HG03520 (cell line): Measurements from ENCODE around the gene MRPL54.

Experiments used
- ATAC-seq: cut with Tn5 transposase; IDR thresholded peaks from one replicate; pipeline ENCODE4 v1.9.1; 2021; ENCODE audit warnings: mild to moderate bottlenecking, moderate library complexity; ENCODE audit not compliant: unreplicated experiment

Gene MRPL54

GRCh38 chr19:3768748-3769099, 6.2 kb downstream of the MRPL54 start:
- no peak for ATAC-seq

DNA sequence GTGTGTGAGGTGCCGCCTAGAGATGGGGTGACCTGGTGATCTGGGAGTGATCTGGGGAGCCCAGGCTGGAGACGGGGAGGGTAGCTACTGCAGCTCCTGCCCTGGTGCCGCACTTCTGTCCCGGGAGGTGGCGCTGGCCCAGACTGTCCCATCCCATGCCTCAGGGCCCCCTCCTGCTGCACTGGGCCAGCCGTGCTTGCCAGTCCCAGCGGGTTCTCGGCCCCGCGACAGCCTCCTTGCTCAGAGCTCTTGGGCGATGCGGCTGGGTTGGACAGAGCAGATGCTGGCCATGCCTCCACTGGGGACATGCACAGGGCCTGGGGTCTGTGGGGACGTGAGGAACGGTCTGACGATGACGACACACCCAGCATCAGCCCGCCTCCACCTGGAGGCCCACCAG, 7.0 kb downstream of the MRPL54 start:
- no peak for ATAC-seq

DNA sequence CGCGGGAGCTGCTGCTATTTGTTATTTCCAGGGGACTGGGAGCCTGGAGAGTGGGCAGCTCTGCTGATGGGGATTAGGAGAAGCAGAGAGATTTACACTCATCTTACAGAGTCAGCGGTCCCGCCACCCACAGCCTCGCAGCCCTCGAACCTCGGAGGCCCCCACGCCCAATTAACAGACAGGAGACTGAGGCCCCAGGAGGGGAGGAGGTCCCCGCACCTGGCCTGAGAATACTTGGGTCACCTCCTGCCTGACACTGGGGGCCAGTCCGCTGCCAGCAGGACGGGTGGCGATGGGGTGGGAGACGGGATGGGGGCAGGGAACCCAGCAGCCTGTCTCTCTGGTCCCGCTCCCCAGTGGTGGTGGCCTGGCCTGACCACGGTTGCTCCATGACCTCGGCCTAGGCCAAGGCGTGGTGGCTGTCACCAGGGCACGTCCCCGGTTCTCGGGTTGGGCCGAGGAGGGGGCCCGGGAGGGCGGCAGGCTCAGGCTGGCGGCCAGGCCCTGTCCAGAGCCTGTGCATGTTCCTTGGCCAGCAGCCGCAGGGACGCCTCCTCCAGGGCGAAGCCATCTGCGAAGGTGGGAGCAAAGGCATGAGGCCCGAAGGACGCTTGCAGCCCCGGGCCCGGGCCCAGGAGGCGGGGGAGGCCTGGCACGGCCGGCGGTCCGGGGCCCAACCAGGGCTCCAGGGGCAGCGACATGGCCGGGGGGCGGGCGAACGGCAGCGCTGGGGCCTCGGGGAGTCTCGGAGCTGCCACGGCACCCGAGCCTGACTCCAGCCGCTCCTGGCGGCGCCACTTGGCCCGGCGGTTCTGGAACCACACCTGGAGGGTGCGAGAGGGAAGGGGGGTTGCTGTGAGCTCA, 7.9 kb downstream of the MRPL54 start:
- no peak for ATAC-seq

GRCh38 chr19:3771000-3771905, 8.8 kb downstream of the MRPL54 start:
- no peak for ATAC-seq

DNA sequence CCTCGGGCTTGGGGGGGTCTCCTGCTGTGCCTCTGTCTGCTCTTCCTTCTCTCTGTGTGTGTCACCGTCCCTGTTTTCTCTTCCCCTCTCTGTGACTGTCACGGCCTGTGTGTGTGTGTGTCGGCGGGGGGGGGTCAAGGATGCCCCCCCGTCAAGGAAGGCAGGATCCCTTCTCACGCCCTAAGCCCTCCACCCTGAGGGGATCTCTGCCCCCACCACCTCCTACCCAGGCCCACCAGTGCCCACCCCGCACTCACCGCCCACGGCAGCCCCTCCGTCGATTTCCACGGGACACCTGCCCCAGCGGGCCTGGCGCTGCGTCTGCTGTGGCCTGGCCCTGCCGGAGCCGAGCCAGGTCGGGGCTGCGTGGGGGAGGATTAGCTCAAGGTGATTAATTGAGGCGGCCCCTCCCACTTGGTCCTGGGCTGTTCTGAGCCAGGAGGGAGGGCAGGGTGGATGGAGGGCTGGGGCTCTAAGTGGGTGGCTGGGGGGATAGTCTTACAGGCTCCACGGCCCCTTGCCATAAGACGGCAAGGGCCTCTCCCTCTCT, 9.5 kb downstream of the MRPL54 start, which contains the start of gene RAX2:
TSS of gene RAX2 (minus strand) at position 323 of the 550 bp plus-strand sequence. CDS start 486 bp downstream, outside the sequence.
- no peak for ATAC-seq

- ATAC-seq, result no peak
These were observed 11.5 kb downstream of the MRPL54 start for GRCh38 chr19:3773814-3774515.

DNA sequence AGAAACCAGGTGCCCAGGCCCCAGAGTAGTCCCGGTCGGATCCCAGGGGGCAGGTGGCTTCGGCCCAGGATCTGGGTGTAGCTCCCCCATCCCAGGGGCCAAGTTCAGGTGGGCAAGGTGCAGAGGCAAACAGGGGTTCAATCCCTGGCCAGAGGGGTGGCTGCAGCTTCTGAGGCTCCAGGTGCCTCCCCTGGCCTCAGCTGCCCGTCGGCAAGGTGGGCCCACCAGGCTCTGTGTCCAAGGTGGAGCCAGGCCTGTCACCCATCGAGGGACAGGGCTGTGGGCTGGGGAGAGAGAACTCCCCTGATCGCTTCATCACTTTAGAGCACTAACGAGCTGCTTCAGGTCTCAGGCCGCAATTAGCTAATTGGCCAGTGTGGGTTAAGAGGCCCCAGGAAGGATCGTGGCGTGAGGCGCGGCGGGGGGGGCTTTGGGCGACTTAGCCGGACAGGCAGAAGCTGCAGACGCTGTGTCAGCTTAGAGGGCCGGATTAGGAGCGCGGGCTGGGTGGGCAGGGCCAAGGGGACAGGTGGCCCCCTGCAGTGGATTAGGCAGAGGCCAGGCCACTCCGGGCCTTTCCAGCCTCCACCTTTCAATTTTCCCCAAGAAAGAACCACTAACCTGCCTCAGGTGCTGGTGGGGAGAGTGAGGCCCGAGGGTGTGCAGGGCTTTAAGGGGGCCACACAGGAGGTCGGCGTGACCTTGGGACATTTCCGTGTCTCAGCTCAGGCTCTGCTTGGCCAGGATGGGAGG, 12.3 kb downstream of the MRPL54 start:
- no peak for ATAC-seq

- no peak for ATAC-seq
These were observed 12.9 kb downstream of the MRPL54 start for GRCh38 chr19:3775374-3775711.

- ATAC-seq, result no peak
These were observed 13.3 kb downstream of the MRPL54 start for GRCh38 chr19:3775831-3776230.

GRCh38 chr19:3776479-3777040, 14.1 kb downstream of the MRPL54 start:
- ATAC-seq, result no peak

DNA sequence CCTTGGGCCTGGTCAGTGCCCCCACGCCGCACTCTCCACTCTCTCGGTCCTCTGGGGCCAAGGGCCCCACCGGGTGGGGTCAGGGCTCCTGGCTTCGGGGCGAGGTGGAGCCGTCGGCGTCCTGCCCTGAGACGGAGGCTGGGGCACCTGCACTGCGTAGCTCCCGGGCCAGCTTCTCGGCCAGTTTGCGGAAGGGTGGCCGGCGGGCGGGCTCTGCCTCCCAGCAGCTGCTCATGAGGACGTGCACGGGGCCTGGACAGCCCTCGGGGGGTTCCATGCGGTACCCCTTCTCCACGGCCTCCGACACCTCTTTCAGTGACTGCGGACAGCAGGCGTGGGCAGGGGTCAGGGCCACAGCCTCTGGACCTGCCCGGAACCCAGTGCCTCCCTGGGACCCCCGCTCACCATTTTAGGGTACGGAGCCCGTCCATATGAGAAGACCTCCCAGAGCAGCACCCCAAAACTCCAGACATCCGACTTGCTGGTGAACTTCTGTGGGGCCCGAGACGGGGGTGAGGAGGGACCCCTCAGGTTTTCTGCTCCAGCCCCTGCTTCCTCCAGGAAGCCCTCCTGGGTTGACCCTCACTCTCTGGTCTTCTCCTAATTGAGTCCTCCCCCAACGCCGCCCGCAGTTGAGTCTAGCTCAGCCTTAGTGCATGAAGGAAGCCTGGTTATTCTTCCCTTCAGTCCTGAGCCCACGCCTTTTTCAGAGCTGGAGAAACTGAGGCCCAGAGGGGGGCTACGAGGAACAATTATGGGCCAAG, 15.8 kb downstream of the MRPL54 start:
- no peak for ATAC-seq

DNA sequence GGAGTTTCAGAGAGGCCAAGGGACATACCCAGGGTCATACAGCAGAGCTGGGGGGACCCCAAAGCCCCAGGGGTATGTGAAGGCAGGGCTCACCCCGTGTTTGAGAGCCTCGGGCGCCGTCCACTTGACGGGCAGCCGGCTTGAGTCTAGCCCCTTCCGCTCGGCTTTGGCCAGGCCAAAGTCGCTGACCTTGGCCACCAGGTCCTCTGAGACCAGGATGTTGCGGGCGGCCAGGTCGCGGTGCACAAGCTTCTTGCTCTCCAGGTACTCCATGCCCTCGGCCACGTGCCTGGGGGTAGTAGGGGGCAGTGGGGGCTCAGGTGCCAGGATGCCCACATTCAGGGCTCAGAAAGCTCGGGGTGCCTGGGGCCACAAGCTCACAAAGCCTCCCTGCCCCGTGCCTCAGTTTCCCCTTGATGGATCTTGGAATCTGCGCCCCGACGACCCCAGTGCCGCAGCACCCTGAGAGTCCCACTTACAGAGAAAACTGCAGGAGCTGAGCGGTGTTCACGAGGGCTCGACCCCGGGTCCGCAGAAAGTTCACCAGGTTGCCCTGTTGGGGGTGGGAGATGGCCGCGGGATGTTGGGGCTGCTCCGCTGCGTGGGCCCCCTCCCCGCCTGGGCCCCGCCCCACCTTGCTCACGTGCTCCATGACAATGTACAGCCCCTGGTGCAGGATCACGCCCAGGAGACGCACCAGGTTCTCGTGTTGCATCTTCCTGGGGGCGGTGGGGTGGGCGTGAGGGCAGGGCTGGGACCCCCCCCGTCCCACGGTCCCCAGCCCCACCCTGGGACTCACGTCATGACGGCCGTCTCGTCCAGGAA, 16.6 kb downstream of the MRPL54 start:
- no peak for ATAC-seq

- no peak for ATAC-seq
These were observed 18.4 kb downstream of the MRPL54 start for GRCh38 chr19:3780786-3781304.

- no peak for ATAC-seq
These were observed 19.1 kb downstream of the MRPL54 start for GRCh38 chr19:3781603-3782002.

DNA sequence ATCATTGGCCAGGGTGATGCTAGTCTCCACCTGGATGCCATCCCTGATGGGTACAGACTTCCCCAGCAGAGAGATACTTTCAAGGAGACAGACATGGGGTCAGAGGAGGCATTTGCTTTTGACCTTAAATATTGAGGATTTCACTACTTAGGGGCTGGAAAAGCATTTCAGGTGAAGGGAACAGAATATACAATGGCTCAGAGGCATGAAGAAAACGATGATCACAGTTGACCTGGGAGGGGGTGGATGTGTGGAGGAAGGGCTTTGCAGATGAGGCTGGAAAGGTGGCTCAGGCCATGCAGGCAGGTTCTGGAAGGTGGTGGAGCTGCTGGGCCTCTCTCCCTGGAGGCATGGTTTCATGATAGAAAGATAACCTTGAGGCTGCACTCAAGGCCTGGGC, 19.8 kb downstream of the MRPL54 start:
- no peak for ATAC-seq

DNA sequence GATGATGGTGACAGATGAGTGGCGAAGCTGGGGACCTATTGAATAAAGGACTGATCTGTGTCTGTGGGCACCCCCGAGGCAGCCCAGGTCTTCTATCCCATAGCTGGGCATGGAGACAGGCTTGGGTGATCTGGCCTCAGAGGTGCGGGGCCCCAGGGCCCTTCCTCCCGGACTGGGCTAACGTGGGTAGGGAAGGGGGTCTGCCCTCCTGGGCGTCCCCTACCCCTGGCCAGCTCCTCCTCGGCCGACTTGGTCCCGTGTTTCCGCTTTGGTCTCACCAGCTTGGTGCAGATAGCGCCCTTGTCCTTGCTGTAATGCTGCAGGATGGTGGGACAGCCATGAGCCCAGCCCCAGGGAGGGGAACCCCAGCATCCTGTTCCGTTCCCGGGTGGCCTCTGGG, 20.4 kb downstream of the MRPL54 start:
- ATAC-seq, result no peak

DNA sequence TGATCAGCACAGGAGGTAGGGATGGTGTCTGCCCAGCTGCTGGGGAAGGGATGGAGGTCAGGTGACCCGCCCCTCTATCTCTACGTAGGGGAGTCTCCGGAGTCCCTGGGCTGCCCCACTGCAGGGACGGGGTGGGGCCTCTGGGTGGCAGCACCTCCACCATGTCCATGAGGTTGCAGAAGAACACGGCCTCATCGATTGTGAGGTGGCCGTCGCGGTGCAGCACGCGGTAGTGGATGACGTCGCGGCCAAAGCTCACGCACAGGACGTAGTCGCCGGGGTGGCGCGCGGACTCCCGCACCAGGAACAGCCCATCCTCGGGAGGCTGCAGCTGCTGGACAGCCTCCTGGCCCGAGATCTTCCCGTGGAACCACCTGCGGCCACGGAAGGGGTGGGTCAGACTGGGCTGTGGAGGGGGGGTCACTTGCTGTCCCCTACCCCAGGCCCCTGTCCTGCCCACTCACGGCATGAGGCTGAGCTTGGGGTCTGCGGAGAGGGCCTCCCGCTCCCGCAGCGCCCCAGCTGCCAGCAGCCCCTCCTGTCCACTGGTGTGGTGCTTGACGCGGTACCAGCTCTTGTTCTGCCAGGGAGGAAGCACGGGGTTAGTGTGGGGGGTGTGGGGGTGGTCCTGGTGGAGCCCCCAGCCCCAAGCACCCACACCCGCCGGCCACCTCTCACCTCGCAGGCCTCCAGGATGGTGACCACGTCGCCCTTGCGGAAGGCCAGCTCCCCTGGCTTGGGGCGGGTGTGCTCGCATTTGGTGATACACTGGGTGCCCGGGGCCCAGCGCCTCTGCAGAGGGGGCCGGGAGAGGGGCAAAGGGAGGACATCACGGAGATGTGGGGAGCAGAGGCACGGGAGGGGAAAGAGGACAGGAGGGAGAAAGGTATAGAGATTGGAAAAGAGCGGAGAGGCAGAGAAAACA, 21.4 kb downstream of the MRPL54 start:
- ATAC-seq, result no peak
